H1 (cell line): Measurements from ENCODE around the gene DGKH. TPM values are rescaled to one million over a fixed set of nuclear protein-coding genes. Genes with fewer than 3 reads are reported as not detected.

Experiments used
- CTCF ChIA-PET: fragments of 300-600 bp; sonication (Branson Sonifier 250); formaldehyde crosslinking; loops from one replicate; lab custom pipeline; 2021; ENCODE audit not compliant: partially characterized antibody; lab: Charles Lee
- POLR2A ChIA-PET: fragments of 300-600 bp; sonication (Branson Sonifier 250); formaldehyde crosslinking; loops from one replicate; lab custom pipeline; 2021; ENCODE audit warnings: inconsistent platforms; ENCODE audit not compliant: partially characterized antibody; lab: Charles Lee
- DNase-seq, 2 experiments: peaks; one replicate each; pipeline versions ENCODE4 v3.0.0 to v3.0.0-alpha.2; 2010 to 2022; ENCODE audit warnings: low spot score in 2 of 2, low read depth in 1 of 2, mixed read lengths in 1 of 2
- FAIRE-seq: peaks from 2 replicates; lab custom pipeline; 2011; peaks lifted over from hg19 to GRCh38; lab: Jason Lieb, UNC
- H2AFZ ChIP-seq: 2 replicates; pipeline ENCODE4 v1.8.1; 2012; ENCODE audit warnings: low read length, inconsistent platforms
- H2AK5ac ChIP-seq: 2 replicates; pipeline ENCODE4 v1.6.1; 2013; ENCODE audit warnings: low read depth, low read length
- H2BK120ac ChIP-seq: replicated peaks from 2 replicates; pipeline ENCODE3; 2013; ENCODE audit warnings: low read depth, low read length, inconsistent platforms
- H2BK12ac ChIP-seq: 2 replicates; pipeline ENCODE4 v1.6.1; 2013; ENCODE audit warnings: low read depth, low read length
- H2BK15ac ChIP-seq: 2 replicates; pipeline ENCODE4 v1.6.1; 2013; ENCODE audit warnings: low read length
- H2BK20ac ChIP-seq: 2 replicates; pipeline ENCODE4 v1.6.1; 2013; ENCODE audit warnings: low read length
- H2BK5ac ChIP-seq: 2 replicates; pipeline ENCODE4 v1.6.1; 2013; ENCODE audit warnings: low read depth, low read length
- H3K14ac ChIP-seq: 2 replicates; pipeline ENCODE4 v1.6.1; 2013; ENCODE audit warnings: inconsistent platforms; ENCODE audit not compliant: insufficient read length
- H3K18ac ChIP-seq: 2 replicates; pipeline ENCODE4 v1.6.1; 2013; ENCODE audit warnings: low read length; ENCODE audit errors: extremely low read depth
- H3K23ac ChIP-seq: 2 replicates; pipeline ENCODE4 v1.6.1; 2013; ENCODE audit warnings: inconsistent platforms; ENCODE audit not compliant: insufficient read length
- H3K23me2 ChIP-seq: 2 replicates; pipeline ENCODE4 v1.6.1; 2013; ENCODE audit warnings: low read depth, low read length
- H3K27ac ChIP-seq: 2 replicates; pipeline ENCODE4 v1.6.1; 2011; ENCODE audit warnings: low read depth, low read length, inconsistent platforms
- H3K27me3 ChIP-seq, 4 experiments: replicated peaks in 1 of 4; 1 replicate in 1 of 4; 2 replicates in 3 of 4; pipeline versions ENCODE4 v1.6.1 to v1.8.1; 2011 to 2013; ENCODE audit warnings: low read length in 3 of 4, mild to moderate bottlenecking in 3 of 4, inconsistent platforms in 2 of 4, mixed read lengths in 2 of 4, moderate library complexity in 1 of 4; ENCODE audit not compliant: control insufficient read depth in 3 of 4, insufficient read depth in 3 of 4; ENCODE audit errors: extremely low read depth in 1 of 4
- H3K36me3 ChIP-seq, 4 experiments: 2 replicates each; pipeline versions ENCODE4 v1.6.1 to v1.8.1; 2011 to 2013; ENCODE audit warnings: mild to moderate bottlenecking in 4 of 4, low read length in 3 of 4, moderate library complexity in 2 of 4, control low read depth in 1 of 4, inconsistent platforms in 1 of 4; ENCODE audit not compliant: insufficient read depth in 4 of 4, control insufficient read depth in 2 of 4
- H3K4ac ChIP-seq: replicated peaks from 2 replicates; pipeline ENCODE3; 2013; ENCODE audit warnings: low read length, low read depth, mixed read lengths, inconsistent platforms; ENCODE audit not compliant: insufficient read length
- H3K4me1 ChIP-seq, 4 experiments: replicated peaks in 1 of 4; 1 replicate in 1 of 4; 2 replicates in 3 of 4; pipeline versions ENCODE4 v1.6.1 to v1.8.1; 2011 to 2013; ENCODE audit warnings: low read length in 3 of 4, inconsistent platforms in 2 of 4, mixed read lengths in 1 of 4; ENCODE audit not compliant: insufficient read depth in 4 of 4, control insufficient read depth in 3 of 4
- H3K4me2 ChIP-seq, 2 experiments: 2 replicates each; pipeline versions ENCODE4 v1.6.1 to v1.8.1; 2011 to 2013; ENCODE audit warnings: low read depth in 2 of 2, low read length in 2 of 2, control low read depth in 1 of 2, inconsistent platforms in 1 of 2, mild to moderate bottlenecking in 1 of 2; ENCODE audit not compliant: insufficient read depth in 1 of 2
- H3K4me3 ChIP-seq, 4 experiments: fragments of 200-600, 300-600 bp in 1 of 4; sonication (generic), shearing (Covaris generic), sonication (Bioruptor Twin) in 1 of 4; 2 replicates each; pipeline versions ENCODE4 v1.5.1 to v1.8.1; 2011 to 2016; ENCODE audit warnings: low read length in 4 of 4, low read depth in 3 of 4, control low read depth in 2 of 4, inconsistent platforms in 2 of 4, mild to moderate bottlenecking in 2 of 4, mixed read lengths in 1 of 4, moderate library complexity in 1 of 4; ENCODE audit not compliant: insufficient read depth in 2 of 4; ENCODE audit errors: extremely low read depth in 1 of 4
- H3K56ac ChIP-seq: replicated peaks from 2 replicates; pipeline ENCODE3; 2013; ENCODE audit warnings: low read depth, mild to moderate bottlenecking, mixed read lengths, low read length, inconsistent platforms; ENCODE audit not compliant: insufficient read length
- H3K79me1 ChIP-seq: 2 replicates; pipeline ENCODE4 v1.6.1; 2013; ENCODE audit warnings: low read depth, low read length, control low read depth
- H3K79me2 ChIP-seq, 2 experiments: 2 replicates each; pipeline versions ENCODE4 v1.6.1 to v1.8.1; 2012 to 2013; ENCODE audit warnings: low read length in 2 of 2, mild to moderate bottlenecking in 2 of 2, inconsistent platforms in 1 of 2; ENCODE audit not compliant: insufficient read depth in 2 of 2, control insufficient read depth in 1 of 2
- H3K9ac ChIP-seq, 4 experiments: replicated peaks in 1 of 4; 1 replicate in 1 of 4; 2 replicates in 3 of 4; pipeline versions ENCODE4 v1.6.1 to v1.8.1; 2011 to 2013; ENCODE audit warnings: low read depth in 3 of 4, low read length in 3 of 4, control low read depth in 2 of 4, mild to moderate bottlenecking in 2 of 4, moderate library complexity in 2 of 4, inconsistent platforms in 1 of 4; ENCODE audit errors: extremely low read depth in 1 of 4
- H3K9me3 ChIP-seq, 2 experiments: 2 replicates each; pipeline versions ENCODE4 v1.6.1 to v1.8.1; 2012 to 2013; ENCODE audit warnings: mild to moderate bottlenecking in 2 of 2, moderate library complexity in 2 of 2, control low read depth in 1 of 2, inconsistent platforms in 1 of 2, low read depth in 1 of 2, low read length in 1 of 2, mixed read lengths in 1 of 2; ENCODE audit not compliant: insufficient read depth in 2 of 2
- H4K20me1 ChIP-seq, 2 experiments: replicated peaks in 1 of 2; 2 replicates each; pipeline versions ENCODE3 to v1.8.1; 2011 to 2013; ENCODE audit warnings: inconsistent platforms in 2 of 2, low read length in 2 of 2, mild to moderate bottlenecking in 1 of 2; ENCODE audit not compliant: insufficient read depth in 2 of 2, control insufficient read depth in 1 of 2
- H4K5ac ChIP-seq: 2 replicates; pipeline ENCODE4 v1.6.1; 2013; ENCODE audit warnings: low read length, low read depth, mixed read lengths, inconsistent platforms; ENCODE audit not compliant: insufficient read length
- H4K8ac ChIP-seq: 2 replicates; pipeline ENCODE4 v1.8.0; 2013; ENCODE audit warnings: mild to moderate bottlenecking, moderate library complexity, low read length, inconsistent platforms; ENCODE audit not compliant: insufficient read depth; ENCODE audit errors: extremely low read depth
- H4K91ac ChIP-seq: replicated peaks from 2 replicates; pipeline ENCODE3; 2013; ENCODE audit warnings: low read length, mixed read lengths, inconsistent platforms; ENCODE audit not compliant: insufficient read length
- CHD1 ChIP-seq: IDR thresholded peaks from 2 replicates; pipeline ENCODE4 v1.6.1; 2012; ENCODE audit warnings: low read depth, low read length, improper control_type of control experiment
- EGR1 ChIP-seq: IDR thresholded peaks from 2 replicates; pipeline ENCODE4 v1.6.1; 2011; ENCODE audit warnings: low read depth, low read length, borderline replicate concordance
- FOSL1 ChIP-seq: IDR thresholded peaks from 2 replicates; pipeline ENCODE4 v1.6.1; 2011; ENCODE audit warnings: mild to moderate bottlenecking, low read depth, low read length, moderate library complexity; ENCODE audit not compliant: insufficient read depth
- GABPA ChIP-seq: IDR thresholded peaks from 2 replicates; pipeline ENCODE4 v1.6.1; 2011; ENCODE audit warnings: mild to moderate bottlenecking, low read length, moderate library complexity, borderline replicate concordance; ENCODE audit not compliant: insufficient read depth
- GTF2F1 ChIP-seq: IDR thresholded peaks from 2 replicates; pipeline ENCODE4 v1.6.1; 2012; ENCODE audit warnings: low read depth, low read length, improper control_type of control experiment, borderline replicate concordance
- JUND ChIP-seq: IDR thresholded peaks from 2 replicates; pipeline ENCODE4 v1.6.1; 2011; ENCODE audit warnings: mild to moderate bottlenecking, improper control_type of control experiment, low read length
- NRF1 ChIP-seq: IDR thresholded peaks from 2 replicates; pipeline ENCODE4 v1.6.1; 2011; ENCODE audit warnings: mild to moderate bottlenecking, low read depth, low read length, improper control_type of control experiment
- POLR2AphosphoS5 ChIP-seq: IDR thresholded peaks from 2 replicates; pipeline ENCODE4 v1.6.1; 2011; ENCODE audit warnings: low read depth, low read length
- RXRA ChIP-seq: IDR thresholded peaks from 2 replicates; pipeline ENCODE4 v1.6.1; 2011; ENCODE audit warnings: low read depth, mild to moderate bottlenecking, low read length, moderate library complexity; ENCODE audit not compliant: insufficient read depth
- SAP30 ChIP-seq: fragments of 300-600 bp; sonication (generic); IDR thresholded peaks from 2 replicates; pipeline ENCODE4 v1.7.1; 2012; ENCODE audit warnings: low read length, moderate library complexity, mild to moderate bottlenecking, inconsistent platforms; ENCODE audit not compliant: insufficient read depth, insufficient replicate concordance
- SIN3A ChIP-seq, 2 experiments: IDR thresholded peaks in 1 of 2; conservative IDR thresholded peaks in 1 of 2; 2 replicates each; pipeline ENCODE4 v1.6.1; 2011 to 2012; ENCODE audit warnings: low read length in 2 of 2, improper control_type of control experiment in 1 of 2, low read depth in 1 of 2, mild to moderate bottlenecking in 1 of 2
- SIRT6 ChIP-seq: IDR thresholded peaks from one replicate; pipeline ENCODE4 v1.7.1; 2012; ENCODE audit warnings: low read length, inconsistent platforms
- SP2 ChIP-seq: IDR thresholded peaks from 2 replicates; pipeline ENCODE4 v1.6.1; 2012; ENCODE audit warnings: mild to moderate bottlenecking, low read length, inconsistent platforms
- YY1 ChIP-seq: IDR thresholded peaks from 2 replicates; pipeline ENCODE4 v1.6.1; 2011; ENCODE audit warnings: low read depth, mild to moderate bottlenecking, low read length
- WGBS, 2 experiments: shearing (Covaris generic) in 1 of 2; methylation state at CpG; one replicate each; pipeline versions ENCODE4 v1.1.6 to v1.1.7; 2013 to 2015; ENCODE audit warnings: low lambda C conversion rate in 2 of 2, mixed read lengths in 2 of 2, inconsistent platforms in 1 of 2, low coverage in 1 of 2, missing lambda C conversion rate in 1 of 2; ENCODE audit not compliant: insufficient replicate concordance in 2 of 2, insufficient coverage in 1 of 2, insufficient read length in 1 of 2; ENCODE audit errors: extremely low coverage in 1 of 2, missing lambda C conversion rate in 1 of 2; 5-methylcytosine and 5-hydroxymethylcytosine counted together
- polyA plus RNA-seq, 7 experiments: library from polyadenylated mRNA; depleted of rRNA in 3 of 7; stranded (reverse) in 5 of 7; unstranded in 2 of 7; fragments of >200 nt in 5 of 7; fragments of 200-250 nt in 2 of 7; gene quantifications; 1 replicate in 5 of 7; 2 replicates in 1 of 7; 4 replicates in 1 of 7; pipeline versions ENCODE4 v1.2.1 to v1.2.3, GENCODE V29; 2011 to 2013; ENCODE audit warnings: missing spikeins in 2 of 7, mixed read lengths in 2 of 7
- total RNA-seq: library from RNA; stranded (reverse); fragmentation: NEBNext Ultra II Directional; extraction: Animal tissue kit (Norgen Biotek cat#: 25700); gene quantifications from 2 replicates; pipeline ENCODE4 v1.2.1, GENCODE V29; 2021

Gene DGKH
- total and polyA plus RNA-seq, 2 of the 8 experiments (the other 6 are each of a cell fraction or from before 2014, with no cell fraction given), result 2.1 to 7.9 TPM

DNA sequence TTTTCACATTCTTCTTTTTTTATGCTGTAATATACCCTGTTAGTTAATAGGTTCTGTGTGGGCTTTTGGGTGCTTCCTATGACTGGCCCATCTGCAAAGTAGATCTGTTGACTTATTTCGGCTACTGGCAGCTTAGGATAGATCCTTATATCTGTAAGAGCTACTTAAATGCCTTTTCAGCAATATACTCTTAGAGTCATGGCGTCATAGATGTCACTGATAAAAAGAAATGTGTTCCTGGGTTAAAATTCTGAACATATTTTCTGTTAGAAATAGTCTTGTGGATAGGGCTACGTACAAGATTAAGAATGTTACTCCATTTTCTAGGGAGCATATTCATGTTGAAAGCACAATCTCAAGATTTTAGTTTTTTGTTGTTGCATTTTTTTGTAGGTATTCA is 228.2 kb downstream of the DGKH start:
- TF ChIP-seq NRF1, result no peak
- TF ChIP-seq FOSL1, result no peak
- TF ChIP-seq GABPA, result no peak
- no peak for TF ChIP-seq RXRA
- no peak for TF ChIP-seq SIN3A (conservative IDR thresholded peaks at IDR 0.05 in 1 of 2, IDR thresholded peaks at IDR 0.05 in 1 of 2; ENCODE audit: low read depth in 1 of 2, low read length in 2 of 2)
- no peak for TF ChIP-seq SIRT6
- TF ChIP-seq JUND, result no peak
- no peak for TF ChIP-seq EGR1
- no peak for TF ChIP-seq CHD1
- no peak for TF ChIP-seq SAP30
- TF ChIP-seq SP2, result no peak
- TF ChIP-seq POLR2AphosphoS5, result no peak
- no peak for TF ChIP-seq GTF2F1
- no peak for TF ChIP-seq YY1
- TF ChIP-seq, all 59 proteins: peak for 0
- Histone ChIP-seq H2BK120ac (no peak overlapping the region), H3K56ac (no peak overlapping the region), H4K91ac (no peak overlapping the region), H2BK20ac (no peak overlapping the region), H3K27ac (no peak overlapping the region), H3K4me2 (no peak overlapping the region), H3K18ac (no peak overlapping the region), H3K36me3 (no peaks in the 10 kb centered on the region), H3K79me1 (peaks cover 6% of the 10 kb centered on the region; the same call in 1 of the 2 replicates), H4K5ac (no peak overlapping the region), H3K79me2 (peaks cover 2 to 93% of the 10 kb centered on the region in 2 experiments; a peak in 3 of 4 replicates), H2BK15ac (no peak overlapping the region), H3K4ac (no peak overlapping the region), H3K23ac (no peak overlapping the region), H4K20me1 (no peaks in the 10 kb centered on the region), H4K8ac (no peak overlapping the region), H2BK12ac (no peak overlapping the region), H2AFZ (no peak overlapping the region), H3K4me3 (no peak overlapping the region), H3K9ac (no peak overlapping the region), H3K4me1 (peaks cover 0 to 9% (median 5%) of the 10 kb centered on the region in 4 experiments; a peak in 3 of 7 replicates), H3K23me2 (no peaks in the 10 kb centered on the region; the same call in 1 of the 2 replicates), H3K27me3 (no peaks in the 10 kb centered on the region), H2AK5ac (no peak overlapping the region), H3K9me3 (no peaks in the 10 kb centered on the region), H2BK5ac (no peak overlapping the region), H3K14ac (no peak overlapping the region)
- ChIA-PET POLR2A (no interaction called here), CTCF (no interaction called here)
- 86% methylated on average over 3 of the region's 3 CpGs; no CpG with 5 or more reads in 1 of the 2 experiments for WGBS, 2 experiments
- DNase-seq (no peak), FAIRE-seq (no peak)
